Breast epithelium (tissue), 3 donors: Measurements from ENCODE around the gene POFUT1.

Experiments used
- POLR2A ChIP-seq: fragments of 450-650 bp; IDR thresholded peaks from one replicate; pipeline ENCODE4 v1.6.1; 2016; ENCODE audit warnings: antibody characterized with exemption, mild to moderate bottlenecking, moderate library complexity
- POLR2AphosphoS5 ChIP-seq, 3 donors: sonication (generic); formaldehyde crosslinking; IDR thresholded peaks; one replicate each; pipeline ENCODE4 v1.6.1; 2017; ENCODE audit warnings: antibody characterized with exemption in 3 of 3
- TF ChIP-seq, protein P1 (sequence below), 3 donors: fragments of 450-650 bp; IDR thresholded peaks; one replicate each; pipeline ENCODE4 v1.5.1; 2016 to 2017; ENCODE audit warnings: antibody characterized with exemption in 3 of 3, mild to moderate bottlenecking in 3 of 3, moderate library complexity in 3 of 3

DNA sequence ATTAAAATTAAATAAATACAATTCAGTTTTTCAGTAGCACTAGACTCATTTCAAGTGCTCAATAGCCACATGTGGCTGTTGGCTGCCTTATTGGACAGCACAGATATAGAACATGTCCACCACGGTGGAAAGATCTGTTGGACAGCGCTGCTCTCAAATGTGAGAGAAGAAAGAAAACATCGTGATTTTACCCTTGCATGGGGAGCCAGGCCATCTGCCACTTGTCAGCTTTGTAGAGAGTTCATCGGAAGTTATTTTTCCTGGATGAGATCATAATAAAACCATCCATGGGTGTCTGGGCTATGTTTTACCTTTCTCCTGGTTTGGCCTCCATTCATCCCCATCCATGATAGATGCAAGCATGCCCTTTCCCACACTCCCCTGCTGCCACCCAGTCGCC lies 63.9 kb downstream of the POFUT1 start:
- TF ChIP-seq, protein P1, sequence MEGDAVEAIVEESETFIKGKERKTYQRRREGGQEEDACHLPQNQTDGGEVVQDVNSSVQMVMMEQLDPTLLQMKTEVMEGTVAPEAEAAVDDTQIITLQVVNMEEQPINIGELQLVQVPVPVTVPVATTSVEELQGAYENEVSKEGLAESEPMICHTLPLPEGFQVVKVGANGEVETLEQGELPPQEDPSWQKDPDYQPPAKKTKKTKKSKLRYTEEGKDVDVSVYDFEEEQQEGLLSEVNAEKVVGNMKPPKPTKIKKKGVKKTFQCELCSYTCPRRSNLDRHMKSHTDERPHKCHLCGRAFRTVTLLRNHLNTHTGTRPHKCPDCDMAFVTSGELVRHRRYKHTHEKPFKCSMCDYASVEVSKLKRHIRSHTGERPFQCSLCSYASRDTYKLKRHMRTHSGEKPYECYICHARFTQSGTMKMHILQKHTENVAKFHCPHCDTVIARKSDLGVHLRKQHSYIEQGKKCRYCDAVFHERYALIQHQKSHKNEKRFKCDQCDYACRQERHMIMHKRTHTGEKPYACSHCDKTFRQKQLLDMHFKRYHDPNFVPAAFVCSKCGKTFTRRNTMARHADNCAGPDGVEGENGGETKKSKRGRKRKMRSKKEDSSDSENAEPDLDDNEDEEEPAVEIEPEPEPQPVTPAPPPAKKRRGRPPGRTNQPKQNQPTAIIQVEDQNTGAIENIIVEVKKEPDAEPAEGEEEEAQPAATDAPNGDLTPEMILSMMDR (IDR thresholded peaks at IDR 0.05), result no peak
- TF ChIP-seq POLR2A, result no peak
- no peak for TF ChIP-seq POLR2AphosphoS5 (IDR thresholded peaks at IDR 0.05)
